ENCODE results near the gene TBX15.

The TBX15 gene

DNA sequence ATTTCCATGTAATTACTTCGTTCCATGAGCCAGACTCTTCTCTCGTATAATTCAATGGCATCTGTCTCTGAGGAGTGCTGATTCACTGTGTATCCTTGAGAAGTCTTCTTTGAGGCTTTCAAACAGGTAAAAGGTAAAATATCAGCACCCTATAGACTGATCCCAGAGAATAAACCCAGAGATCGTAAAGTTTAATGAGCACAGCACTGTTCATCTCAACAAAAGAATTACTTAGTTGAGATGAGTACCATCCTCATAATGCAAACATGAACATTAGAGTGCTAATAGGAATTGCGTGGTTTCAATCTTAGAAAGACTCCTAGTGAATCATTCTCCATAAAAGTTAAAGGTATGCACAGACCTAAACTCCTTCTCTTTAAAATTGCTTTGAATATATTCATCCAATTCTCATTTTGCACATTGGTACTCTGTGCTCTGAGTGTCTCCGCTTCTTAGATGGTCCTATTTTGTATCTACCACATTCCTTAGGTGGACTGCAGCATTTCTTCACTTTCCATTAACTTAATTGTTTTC is 97.2 kb downstream of the TBX15 start:
- DNase-seq (ENCODE audit: low spot score), result no peak

DNA sequence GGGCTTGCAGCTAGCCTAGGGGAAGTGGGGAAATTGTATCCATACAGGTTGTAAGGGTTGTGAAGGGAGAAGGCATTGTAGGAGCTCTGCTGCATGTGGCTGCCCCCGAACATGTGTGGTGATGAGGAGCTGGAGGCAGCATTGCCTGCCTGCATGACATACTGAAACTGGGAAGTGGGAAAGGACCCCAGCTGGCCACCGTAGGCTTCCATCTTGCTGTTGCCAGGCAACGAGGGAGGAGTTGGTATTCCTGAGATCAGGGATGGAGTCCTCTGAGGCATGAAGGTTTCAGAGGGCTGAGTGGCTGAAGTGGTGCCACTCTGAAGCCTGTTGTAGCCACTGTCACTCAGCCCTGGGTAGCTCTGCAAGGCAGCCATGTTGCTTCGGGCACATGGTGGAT is 103.2 kb downstream of the TBX15 start:
- no peak for DNase-seq (ENCODE audit: low spot score)

DNA sequence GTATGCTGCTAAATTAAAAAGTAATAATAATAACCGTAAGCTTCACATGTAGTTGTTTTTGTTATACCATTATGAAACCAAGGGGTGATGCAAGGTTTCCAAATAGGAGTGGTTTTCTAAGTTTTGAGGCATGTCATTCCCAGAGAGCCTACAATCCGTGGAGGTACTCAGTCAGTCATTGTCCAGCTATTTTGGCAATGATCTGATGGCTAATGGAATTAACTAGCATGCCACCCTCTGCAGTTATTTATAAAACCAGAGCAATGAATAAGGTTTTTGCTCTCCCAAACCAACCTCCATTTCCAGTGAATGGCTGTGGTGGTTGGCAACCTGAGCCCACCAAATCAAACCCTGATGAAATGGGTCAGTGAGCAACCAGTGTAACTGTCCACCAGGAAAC is 106.4 kb downstream of the TBX15 start:
- DNase-seq (ENCODE audit: low spot score), result no peak

DNA sequence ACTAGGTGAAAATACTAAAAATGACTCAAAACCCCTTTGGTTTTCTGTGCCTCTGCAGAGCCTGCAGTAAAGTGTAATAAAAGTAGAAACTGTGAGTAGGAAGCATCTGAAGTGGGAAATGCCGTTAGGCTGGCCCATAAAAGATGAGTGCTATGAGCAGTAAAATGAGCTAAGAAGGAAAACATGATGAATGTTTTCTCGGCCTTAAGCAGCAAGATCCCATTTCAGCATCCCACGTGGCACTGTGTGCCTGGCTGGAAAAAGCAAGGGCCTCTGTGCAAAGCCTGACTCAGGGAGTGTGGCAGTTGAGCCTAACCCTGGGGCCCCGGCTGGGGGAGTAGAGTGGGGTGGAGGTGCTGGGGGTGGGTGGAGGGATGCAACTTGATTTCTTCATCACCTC is 109.5 kb downstream of the TBX15 start:
- no peak for DNase-seq (ENCODE audit: low spot score)

DNA sequence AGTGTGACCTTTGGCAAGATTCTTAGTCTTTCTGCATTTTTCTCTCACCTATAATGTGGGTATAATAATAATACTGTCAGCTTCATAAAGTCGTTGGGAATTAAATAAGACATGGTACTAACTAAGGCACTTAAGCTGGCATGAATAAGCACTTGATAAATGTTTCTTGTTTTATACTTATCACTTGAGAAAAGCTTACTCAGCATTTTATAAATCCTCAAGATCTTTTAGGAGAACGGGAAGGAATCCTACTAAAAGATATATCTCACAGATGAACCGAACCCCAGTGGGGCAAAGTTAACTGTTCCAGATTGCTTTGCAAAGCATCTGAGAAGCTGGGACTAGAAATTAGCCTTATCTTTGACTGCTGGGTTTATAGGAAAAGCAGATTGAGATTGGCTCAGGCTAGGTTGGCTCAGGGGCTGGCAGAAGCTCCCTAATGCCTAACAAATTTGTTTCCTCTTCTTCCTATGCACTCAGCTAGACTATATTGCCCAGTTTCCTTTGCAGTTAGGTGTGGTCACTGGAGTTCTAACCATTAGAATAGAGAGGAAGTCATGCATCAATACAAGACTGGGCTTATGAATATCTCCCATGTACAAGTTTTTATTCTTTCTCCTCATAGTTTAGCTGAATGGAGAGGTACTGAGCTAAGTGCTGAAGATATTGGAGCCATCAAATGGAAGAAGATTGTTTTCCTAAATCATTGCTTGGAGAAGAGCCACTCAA is 110.3 kb downstream of the TBX15 start:
- no peak for DNase-seq (ENCODE audit: low spot score)

DNA sequence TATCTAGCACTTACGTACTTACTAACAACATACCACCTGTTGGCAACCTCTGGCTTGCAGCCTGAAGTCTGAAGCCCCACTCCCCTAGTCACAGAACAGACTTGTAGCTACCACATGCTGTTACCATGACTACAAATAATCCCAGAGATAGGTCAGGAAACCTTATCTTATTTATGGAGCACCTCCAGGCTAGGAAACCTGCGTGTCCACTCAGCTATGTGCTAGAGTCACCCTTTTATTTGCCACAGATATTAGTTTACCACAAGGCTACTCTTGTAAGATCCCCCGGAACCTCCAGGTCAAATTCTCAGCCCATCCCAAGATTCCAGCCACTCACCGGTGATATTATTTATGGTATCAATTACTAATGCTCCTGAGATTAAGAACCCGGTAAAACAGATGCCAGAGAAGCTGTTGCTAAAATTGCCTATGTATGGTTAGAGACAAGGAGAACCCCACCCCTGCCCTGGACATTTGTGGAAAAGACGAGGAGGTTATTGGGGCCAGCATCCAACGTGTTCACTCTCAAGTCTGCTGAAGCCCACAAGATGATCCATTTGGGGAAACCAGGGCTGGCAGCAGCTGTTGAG is 116.5 kb downstream of the TBX15 start:
- DNase-seq (ENCODE audit: low spot score), result no peak

DNA sequence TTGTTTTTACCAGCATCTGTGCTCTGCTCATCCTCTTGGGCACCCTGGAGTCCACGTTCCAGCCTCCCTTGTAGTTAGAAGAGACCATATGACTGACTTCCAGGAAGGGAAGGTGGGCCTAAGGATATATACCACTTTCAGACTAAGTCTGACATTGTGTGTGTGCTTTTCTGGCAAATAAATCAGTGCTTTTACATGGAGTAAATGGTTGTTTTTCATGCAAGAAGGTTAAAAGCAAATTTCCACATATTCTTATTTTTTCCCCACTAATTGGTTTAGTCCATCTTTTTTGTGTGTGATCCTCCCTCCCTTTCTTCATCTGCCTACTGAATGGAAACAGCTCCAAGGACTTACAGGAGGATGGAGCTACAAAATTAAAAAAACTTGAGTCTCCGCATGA is 119.8 kb downstream of the TBX15 start:
- no peak for DNase-seq (ENCODE audit: low spot score)

DNA sequence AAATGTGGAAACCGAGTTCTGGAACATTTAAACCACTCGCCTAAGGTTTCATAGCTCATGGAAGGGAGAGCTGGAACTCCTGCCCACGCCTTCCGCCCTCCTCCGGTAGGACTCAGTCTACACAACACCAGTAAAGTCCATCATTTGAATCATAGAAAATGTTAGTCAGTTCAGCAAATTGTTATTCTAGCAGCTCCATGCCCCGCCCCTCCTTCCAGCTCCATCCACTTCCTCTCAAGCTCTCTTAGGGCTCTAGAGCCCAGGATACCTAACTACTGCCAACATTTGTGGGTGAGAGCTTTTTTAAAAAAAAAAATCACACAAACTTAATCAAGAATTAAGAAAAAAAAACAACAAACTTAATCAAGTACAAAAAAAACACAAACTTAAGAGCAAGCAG is 121.8 kb downstream of the TBX15 start:
- DNase-seq (ENCODE audit: low spot score), result no peak

DNA sequence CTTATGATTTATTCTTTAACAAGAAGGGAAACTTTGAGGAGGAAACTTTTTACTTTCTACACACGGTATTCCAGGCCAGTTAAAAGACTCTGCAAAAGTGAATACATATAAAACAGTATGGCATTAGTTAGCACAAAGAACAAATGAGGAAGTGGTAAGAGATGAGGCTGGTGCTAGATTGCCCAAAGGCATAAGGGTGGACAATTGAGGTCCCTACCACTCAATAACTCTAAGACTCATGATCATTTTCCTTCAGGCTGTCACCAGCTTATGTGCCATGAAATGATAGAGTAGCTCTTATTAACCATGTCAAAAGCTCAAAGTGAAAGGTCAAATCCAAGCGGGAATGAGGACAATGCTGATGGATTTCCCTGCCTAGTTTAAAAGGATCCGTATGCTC is 124.5 kb downstream of the TBX15 start:
- no peak for DNase-seq (ENCODE audit: low spot score)

DNA sequence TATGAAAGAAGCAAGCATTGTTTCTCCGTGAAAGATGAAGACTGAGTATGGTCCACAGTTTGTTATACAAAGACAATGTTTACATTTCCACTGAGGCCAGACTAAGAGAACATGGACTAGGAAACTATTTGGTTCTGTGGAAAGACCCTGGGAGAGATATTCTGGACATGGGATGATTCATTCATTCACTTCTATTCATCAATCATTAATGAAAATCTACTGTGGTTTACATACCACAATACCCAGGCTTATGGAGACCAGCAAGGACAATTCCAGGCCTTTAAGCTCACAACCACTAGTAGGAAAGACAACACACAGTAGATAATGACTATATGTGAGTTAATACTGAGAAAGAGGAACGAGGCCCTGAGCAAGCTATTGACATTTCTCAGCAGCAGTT is 125.4 kb downstream of the TBX15 start:
- DNase-seq (ENCODE audit: low spot score), result no peak

DNA sequence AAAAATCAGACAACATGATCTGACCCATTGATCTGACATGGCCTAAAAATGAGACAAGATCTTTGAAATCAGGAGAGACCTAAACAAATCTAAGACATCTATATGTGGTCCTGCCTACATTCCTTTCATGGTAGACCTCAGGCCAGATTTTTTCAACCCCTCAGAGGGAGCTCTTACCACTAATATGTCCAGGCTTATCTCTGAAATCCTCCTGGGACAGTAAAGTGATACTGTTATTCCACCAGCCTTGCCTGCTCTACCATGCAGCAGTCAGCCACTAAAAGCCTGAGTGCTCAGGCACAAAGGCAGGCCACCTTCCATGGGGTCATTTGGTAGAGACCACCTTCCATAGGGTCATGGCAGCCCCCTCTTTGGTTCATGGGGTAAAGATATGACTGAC is 126.9 kb downstream of the TBX15 start:
- no peak for DNase-seq (ENCODE audit: low spot score)

DNA sequence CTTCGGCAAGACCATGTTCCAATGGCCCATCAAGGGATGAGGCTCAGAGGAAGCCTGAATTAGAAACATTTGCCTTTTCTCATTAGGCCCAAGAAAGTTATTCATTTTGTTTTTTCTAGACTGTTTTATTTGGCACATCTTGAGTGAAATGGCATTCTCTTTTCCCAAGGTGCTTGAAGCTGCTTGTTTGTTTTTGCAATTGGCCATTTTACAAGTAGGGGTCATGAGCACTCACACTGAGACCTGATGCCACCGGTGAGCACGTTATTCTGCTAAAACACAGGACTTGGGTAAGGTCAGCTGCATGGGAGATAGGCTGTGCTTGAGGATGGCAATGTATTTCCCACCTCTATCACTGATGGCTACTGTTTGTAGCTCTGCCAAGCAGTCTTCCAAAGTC is 128.1 kb downstream of the TBX15 start:
- no peak for DNase-seq (ENCODE audit: low spot score)

DNA sequence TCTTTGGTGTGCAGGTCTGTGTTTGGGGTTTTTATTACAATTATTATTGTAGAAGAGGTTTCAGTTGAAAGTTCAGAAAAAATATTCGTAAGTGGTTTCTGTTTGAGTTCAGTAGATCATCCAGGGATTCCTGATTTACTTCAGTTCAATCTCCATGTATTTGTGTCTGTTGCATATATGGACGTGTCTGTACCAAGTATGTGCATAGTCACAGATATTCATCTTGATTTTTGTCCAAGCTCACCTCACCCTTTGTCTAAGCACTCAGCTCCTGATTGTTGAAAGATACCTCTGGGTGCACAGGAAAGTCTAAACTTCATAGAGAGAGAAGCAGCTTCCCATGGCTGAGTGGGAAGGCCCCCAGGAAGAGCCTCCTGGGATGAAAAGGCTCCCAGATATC is 141.7 kb downstream of the TBX15 start:
- no peak for DNase-seq (ENCODE audit: low spot score)

DNA sequence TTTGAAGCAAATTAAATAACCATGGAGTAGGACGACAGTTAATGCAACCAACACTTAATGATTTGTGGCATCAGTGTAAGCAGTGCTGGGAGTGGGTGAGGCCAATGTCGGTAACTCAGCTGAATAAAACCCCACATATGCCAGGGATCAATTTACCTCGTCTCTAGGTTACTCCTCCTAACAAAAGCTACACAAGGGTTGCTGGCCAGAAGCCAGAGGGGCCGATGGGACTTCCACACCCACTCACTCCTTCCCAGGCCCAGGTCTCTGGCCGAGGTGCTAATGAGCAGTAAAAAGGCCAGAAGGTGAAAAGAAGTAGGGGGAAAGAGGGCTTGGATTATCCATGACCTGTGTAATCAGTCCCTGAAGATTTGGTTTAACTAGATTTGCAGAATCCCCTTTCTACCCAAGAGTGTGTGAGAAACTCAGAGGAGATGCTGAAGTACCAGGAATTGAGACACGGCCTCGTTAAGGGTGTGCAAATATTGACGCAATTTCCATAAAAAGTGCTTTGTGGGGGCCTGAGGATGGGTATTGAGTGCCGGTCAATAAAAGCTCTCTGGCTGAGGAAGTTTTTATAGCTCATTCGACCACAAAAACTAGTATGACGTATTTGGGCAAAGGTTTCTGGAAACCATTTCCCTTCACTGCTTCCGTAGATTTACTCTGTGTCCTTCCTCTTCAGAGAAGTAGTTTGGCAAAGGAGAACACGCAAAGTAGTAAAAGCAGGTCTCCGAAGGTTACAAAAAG is 145.5 kb downstream of the TBX15 start:
- DNase-seq (ENCODE audit: low spot score), result no peak

DNA sequence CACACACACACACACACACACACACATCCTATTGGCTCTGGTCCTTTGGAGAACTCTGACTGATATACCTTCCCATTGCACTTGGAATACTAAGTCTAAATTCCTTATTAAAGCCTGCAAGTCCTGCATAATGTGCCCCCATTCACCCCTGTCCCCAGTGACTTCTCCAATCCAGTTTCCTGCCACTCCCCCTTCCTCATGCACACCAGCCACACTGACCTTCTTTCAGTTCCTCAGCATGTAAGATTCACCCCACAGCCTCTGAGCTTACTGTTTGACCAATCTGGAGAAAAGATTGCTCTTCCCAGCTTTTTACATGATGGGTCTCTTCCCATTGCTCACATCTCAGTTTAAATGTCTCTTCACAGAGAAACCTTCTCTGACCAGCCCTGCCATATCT is 146.6 kb downstream of the TBX15 start:
- no peak for DNase-seq (ENCODE audit: low spot score)

Measured in cerebellar cortex (tissue), 1 donor.